HG03521 (cell line): ENCODE results near the gene CD320.

Source experiments
- ATAC-seq: cut with Tn5 transposase; IDR thresholded peaks from one replicate; pipeline ENCODE4 v1.9.1; 2021; ENCODE audit warnings: mild to moderate bottlenecking, moderate library complexity; ENCODE audit not compliant: unreplicated experiment

CD320 gene

GRCh38 chr19:8255426-8256125, 52.6 kb downstream of the CD320 start:
- no peak for ATAC-seq

- no peak for ATAC-seq
Observed at GRCh38 chr19:8254286-8255001, 53.7 kb downstream of the CD320 start.

- no peak for ATAC-seq
Observed at GRCh38 chr19:8253678-8254077, 54.5 kb downstream of the CD320 start.

- ATAC-seq: no peak
Observed at GRCh38 chr19:8252922-8253589, 55.1 kb downstream of the CD320 start.
